WTC11 (cell line): Measurements from ENCODE around the gene TBC1D22A.

Experiments used
- ATF1 ChIP-seq: sonication (generic); formaldehyde crosslinking; IDR thresholded peaks from 2 replicates; pipeline ENCODE4 v1.8.1; 2023; ENCODE audit warnings: mild to moderate bottlenecking, moderate library complexity, missing genetic modification reagents
- CREB1 ChIP-seq: sonication (generic); formaldehyde crosslinking; IDR thresholded peaks from 2 replicates; pipeline ENCODE4 v1.8.0; 2023; ENCODE audit warnings: mild to moderate bottlenecking, missing genetic modification reagents
- ETV6 ChIP-seq: sonication (generic); formaldehyde crosslinking; IDR thresholded peaks from 2 replicates; pipeline ENCODE4 v1.8.1; 2022; ENCODE audit warnings: mild to moderate bottlenecking, missing genetic modification reagents
- ZNF263 ChIP-seq: sonication (generic); formaldehyde crosslinking; IDR thresholded peaks from 2 replicates; pipeline ENCODE4 v1.8.1; 2022; ENCODE audit warnings: low read depth, mild to moderate bottlenecking, moderate library complexity, missing genetic modification reagents
- TF ChIP-seq, protein P1 (sequence below): sonication (generic); formaldehyde crosslinking; IDR thresholded peaks from 2 replicates; pipeline ENCODE4 v1.8.1; 2023; ENCODE audit warnings: mild to moderate bottlenecking, missing genetic modification reagents, moderate library complexity
- TF ChIP-seq, protein P2 (sequence below): fragments of 200-600 bp; IDR thresholded peaks from 2 replicates; pipeline ENCODE4 v1.8.0; 2022; ENCODE audit warnings: antibody characterized with exemption

DNA sequence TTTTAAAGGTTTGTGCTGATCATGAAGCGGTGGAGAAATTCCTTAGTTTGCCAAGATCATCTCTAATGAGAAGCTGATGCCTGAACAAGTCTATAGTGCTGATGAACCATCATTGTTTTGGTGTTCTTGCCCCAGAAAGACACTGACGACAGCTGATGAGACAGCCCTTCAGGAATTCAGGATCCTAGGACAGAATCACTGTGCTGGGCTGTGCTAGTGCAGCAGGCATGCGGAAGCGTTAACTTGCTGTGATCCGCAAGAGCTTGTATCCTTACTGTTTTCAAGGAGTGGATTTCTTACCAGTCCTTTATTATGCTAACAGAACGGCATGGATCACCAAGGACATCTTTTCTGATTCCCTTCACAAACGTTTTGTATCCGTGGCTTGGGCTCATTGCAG, 104.1 kb downstream of the TBC1D22A start:
- no peak for TF ChIP-seq ETV6 (CRISPR knock-in tag)
- TF ChIP-seq ZNF263: no peak
- TF ChIP-seq, protein P1, sequence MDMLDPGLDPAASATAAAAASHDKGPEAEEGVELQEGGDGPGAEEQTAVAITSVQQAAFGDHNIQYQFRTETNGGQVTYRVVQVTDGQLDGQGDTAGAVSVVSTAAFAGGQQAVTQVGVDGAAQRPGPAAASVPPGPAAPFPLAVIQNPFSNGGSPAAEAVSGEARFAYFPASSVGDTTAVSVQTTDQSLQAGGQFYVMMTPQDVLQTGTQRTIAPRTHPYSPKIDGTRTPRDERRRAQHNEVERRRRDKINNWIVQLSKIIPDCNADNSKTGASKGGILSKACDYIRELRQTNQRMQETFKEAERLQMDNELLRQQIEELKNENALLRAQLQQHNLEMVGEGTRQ (CRISPR knock-in tag): no peak
- no peak for TF ChIP-seq ATF1 (CRISPR knock-in tag)
- TF ChIP-seq, protein P2, sequence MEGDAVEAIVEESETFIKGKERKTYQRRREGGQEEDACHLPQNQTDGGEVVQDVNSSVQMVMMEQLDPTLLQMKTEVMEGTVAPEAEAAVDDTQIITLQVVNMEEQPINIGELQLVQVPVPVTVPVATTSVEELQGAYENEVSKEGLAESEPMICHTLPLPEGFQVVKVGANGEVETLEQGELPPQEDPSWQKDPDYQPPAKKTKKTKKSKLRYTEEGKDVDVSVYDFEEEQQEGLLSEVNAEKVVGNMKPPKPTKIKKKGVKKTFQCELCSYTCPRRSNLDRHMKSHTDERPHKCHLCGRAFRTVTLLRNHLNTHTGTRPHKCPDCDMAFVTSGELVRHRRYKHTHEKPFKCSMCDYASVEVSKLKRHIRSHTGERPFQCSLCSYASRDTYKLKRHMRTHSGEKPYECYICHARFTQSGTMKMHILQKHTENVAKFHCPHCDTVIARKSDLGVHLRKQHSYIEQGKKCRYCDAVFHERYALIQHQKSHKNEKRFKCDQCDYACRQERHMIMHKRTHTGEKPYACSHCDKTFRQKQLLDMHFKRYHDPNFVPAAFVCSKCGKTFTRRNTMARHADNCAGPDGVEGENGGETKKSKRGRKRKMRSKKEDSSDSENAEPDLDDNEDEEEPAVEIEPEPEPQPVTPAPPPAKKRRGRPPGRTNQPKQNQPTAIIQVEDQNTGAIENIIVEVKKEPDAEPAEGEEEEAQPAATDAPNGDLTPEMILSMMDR: no peak
- no peak for TF ChIP-seq CREB1 (CRISPR knock-in tag)
